Right lobe of liver (tissue), 6 donors: ENCODE measurements around the gene APOA4. TPM values are rescaled to one million over a fixed set of nuclear protein-coding genes. Genes with fewer than 3 reads are reported as not detected.

Experiments used
- ATAC-seq, 4 donors: fragments of 200-7000 bp; cut with Tn5 transposase; one replicate each; pipeline ENCODE4 v1.9.1; 2020; ENCODE audit warnings: mild to moderate bottlenecking in 4 of 4, moderate library complexity in 4 of 4
- DNase-seq, 3 donors: peaks; one replicate each; pipeline ENCODE4 v3.0.0-alpha.2; 2020
- H3K27ac ChIP-seq, 3 donors: fragments of 200-600 bp; one replicate each; pipeline ENCODE4 v1.8.0; 2022
- H3K27me3 ChIP-seq, 2 donors: fragments of 200-600 bp; one replicate each; pipeline ENCODE4 v1.8.0; 2022
- H3K36me3 ChIP-seq, 4 donors: fragments of 200-600 bp; sonication (generic) in 1 of 4; one replicate each; pipeline versions ENCODE4 v1.5.1 to v1.8.0; 2017 to 2022; ENCODE audit warnings: control low read depth in 1 of 4
- H3K4me1 ChIP-seq, 4 donors: fragments of 200-600 bp; sonication (generic) in 1 of 4; one replicate each; pipeline versions ENCODE4 v1.5.1 to v1.8.0; 2017 to 2022; ENCODE audit warnings: control low read depth in 1 of 4
- H3K4me3 ChIP-seq, 3 donors: fragments of 200-600 bp; one replicate each; pipeline ENCODE4 v1.8.0; 2022
- H3K9me3 ChIP-seq, 4 donors: fragments of 200-600 bp; sonication (generic) in 1 of 4; one replicate each; pipeline versions ENCODE4 v1.5.1 to v1.8.0; 2017 to 2022; ENCODE audit warnings: control low read depth in 1 of 4
- POLR2A ChIP-seq: fragments of 450-650 bp; IDR thresholded peaks from one replicate; pipeline ENCODE4 v1.6.1; 2017; ENCODE audit warnings: antibody characterized with exemption, mild to moderate bottlenecking
- WGBS: methylation state at CpG from one replicate; pipeline ENCODE4 v1.1.6; 2018; ENCODE audit warnings: low coverage, low lambda C conversion rate; ENCODE audit not compliant: insufficient coverage; ENCODE audit errors: missing lambda C conversion rate; 5-methylcytosine and 5-hydroxymethylcytosine counted together
- intact Hi-C, 2 donors: fragments of 100-400 bp; cut with DNase I; formaldehyde crosslinking; loops; one replicate each; pipeline versions ENCODE4 v1.11.2 to v1.14.1; 2022
- total RNA-seq, 6 experiments: library from RNA; depleted of rRNA in 2 of 6; stranded (reverse); fragments of >200 nt in 2 of 6; fragmentation: NEBNext Ultra II Directional in 3 of 6; extraction: Animal tissue kit (Norgen Biotek cat#: 25700) in 3 of 6; gene quantifications; one replicate each; pipeline versions ENCODE4 v1.1.0 to v1.2.4, GENCODE V29; 2016 to 2023
- TF ChIP-seq, protein P1 (sequence below), 4 donors: fragments of 200-600 bp in 3 of 4; fragments of 450-650 bp in 1 of 4; IDR thresholded peaks; one replicate each; pipeline versions ENCODE4 v1.5.1 to v1.8.0; 2016 to 2022; ENCODE audit warnings: antibody characterized with exemption in 4 of 4, mild to moderate bottlenecking in 2 of 4
- donor health status: DM: no; HTN: yes; CAD: no.
- donor health status: DM: no; HTN: no; CAD: no.
- donor health status: DM: no; HTN: no; CAD: no.
- donor health status: DM: no; HTN: yes; CAD: no.
- donor health status: DM: no; HTN: yes; CAD: no.

Gene APOA4
- total RNA-seq, 6 experiments from 2014 or later, result 21.9 to 1,288 (median 117) TPM

DNA sequence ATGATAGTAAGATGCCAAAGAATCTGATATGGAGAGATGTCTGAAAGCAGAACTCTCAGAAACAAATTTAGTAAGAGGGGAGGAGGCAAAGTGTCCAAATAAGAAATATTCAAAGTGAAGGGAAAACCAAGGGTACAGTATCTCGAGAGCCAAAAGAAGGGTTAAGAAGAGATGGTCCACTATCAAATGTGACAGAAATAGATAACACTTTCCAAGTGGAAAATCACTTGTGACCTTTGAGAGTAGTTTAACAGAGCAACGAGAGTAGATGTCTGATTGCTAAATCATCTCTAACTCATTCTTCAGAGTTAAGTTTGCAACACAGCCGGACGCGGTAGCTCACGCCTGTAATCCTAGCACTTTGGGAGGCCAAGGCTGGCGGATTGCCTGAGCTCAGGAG, 46.0 kb downstream of the APOA4 start:
- TF ChIP-seq POLR2A, result peak; percentile 1
- TF ChIP-seq, protein P1, sequence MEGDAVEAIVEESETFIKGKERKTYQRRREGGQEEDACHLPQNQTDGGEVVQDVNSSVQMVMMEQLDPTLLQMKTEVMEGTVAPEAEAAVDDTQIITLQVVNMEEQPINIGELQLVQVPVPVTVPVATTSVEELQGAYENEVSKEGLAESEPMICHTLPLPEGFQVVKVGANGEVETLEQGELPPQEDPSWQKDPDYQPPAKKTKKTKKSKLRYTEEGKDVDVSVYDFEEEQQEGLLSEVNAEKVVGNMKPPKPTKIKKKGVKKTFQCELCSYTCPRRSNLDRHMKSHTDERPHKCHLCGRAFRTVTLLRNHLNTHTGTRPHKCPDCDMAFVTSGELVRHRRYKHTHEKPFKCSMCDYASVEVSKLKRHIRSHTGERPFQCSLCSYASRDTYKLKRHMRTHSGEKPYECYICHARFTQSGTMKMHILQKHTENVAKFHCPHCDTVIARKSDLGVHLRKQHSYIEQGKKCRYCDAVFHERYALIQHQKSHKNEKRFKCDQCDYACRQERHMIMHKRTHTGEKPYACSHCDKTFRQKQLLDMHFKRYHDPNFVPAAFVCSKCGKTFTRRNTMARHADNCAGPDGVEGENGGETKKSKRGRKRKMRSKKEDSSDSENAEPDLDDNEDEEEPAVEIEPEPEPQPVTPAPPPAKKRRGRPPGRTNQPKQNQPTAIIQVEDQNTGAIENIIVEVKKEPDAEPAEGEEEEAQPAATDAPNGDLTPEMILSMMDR (IDR thresholded peaks at IDR 0.05), result no peak
- Histone ChIP-seq H3K9me3 (no peaks in the 10 kb centered on the region), H3K27ac (peak overlapping the region in 1 of 3 donors; percentile 24), H3K36me3 (peaks cover 4 to 48% (median 27%) of the 10 kb centered on the region in 4 donors), H3K27me3 (no peaks in the 10 kb centered on the region), H3K4me1 (peaks cover 0 to 17% (median 0%) of the 10 kb centered on the region in 4 donors), H3K4me3 (no peak overlapping the region)
- intact Hi-C loops, result no loop called here
- peak in 1 of 4 donors; percentile 4 for ATAC-seq
- no peak for DNase-seq
- 76% methylated on average over 7 of the region's 7 CpGs for WGBS

DNA sequence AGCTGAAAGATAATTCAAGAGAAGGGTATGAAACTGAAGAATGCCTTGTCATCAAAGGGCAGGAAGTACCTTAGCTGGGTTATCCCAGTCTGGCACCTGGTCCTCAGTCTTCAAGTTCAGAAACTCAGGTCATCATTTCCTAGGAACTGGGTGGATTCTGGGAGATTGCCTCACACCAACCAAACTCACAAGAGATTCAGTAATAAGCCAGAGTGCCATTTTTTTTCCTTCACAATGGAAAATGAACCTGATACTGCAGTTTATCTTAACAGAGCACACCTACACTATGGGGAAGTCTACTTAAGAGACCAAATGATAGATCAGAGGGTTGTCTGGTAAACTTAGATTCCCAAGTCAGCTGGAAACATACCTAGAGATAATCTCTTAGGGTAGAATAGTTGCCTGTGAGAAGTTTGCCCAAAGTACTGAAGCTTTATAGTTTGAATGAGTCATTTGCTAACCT, 46.6 kb downstream of the APOA4 start:
- no peaks in the 10 kb centered on the region for H3K27me3 ChIP-seq
- ATAC-seq (no peak), DNase-seq (no peak)
- peaks cover 4 to 43% (median 24%) of the 10 kb centered on the region in 4 donors for H3K36me3 ChIP-seq
- H3K27ac ChIP-seq, result peak overlapping the region in 1 of 3 donors; percentile 24
- H3K4me1 ChIP-seq, result peaks cover 0 to 22% (median 0%) of the 10 kb centered on the region in 4 donors
- TF ChIP-seq, protein P1 (IDR thresholded peaks at IDR 0.05), result no peak
- TF ChIP-seq POLR2A, result peak; percentile 1
- intact Hi-C loops, result no loop called here
- H3K9me3 ChIP-seq, result no peaks in the 10 kb centered on the region
- H3K4me3 ChIP-seq, result no peak overlapping the region

DNA sequence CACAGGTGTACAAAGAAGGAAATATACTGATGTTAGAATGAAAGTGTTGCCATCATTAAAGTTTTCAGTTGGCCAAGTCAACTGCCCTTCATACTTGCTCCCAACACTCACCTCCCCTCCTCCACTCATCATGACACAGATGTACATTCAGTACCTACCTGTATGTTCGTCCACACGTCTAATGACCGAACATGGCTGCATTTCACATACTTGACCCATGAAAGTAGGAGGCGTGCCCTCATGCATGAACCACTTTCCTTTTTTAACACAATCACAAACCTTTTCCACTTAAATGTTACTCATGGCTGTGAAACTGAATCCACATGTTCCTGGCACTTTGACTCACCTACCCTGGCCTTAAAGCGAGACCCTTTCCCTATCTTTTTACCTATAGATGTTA, 47.1 kb downstream of the APOA4 start:
- peaks cover 0 to 27% (median 0%) of the 10 kb centered on the region in 4 donors for H3K4me1 ChIP-seq
- intact Hi-C loops, result no loop called here
- 74% methylated on average over 5 of the region's 5 CpGs for WGBS

DNA sequence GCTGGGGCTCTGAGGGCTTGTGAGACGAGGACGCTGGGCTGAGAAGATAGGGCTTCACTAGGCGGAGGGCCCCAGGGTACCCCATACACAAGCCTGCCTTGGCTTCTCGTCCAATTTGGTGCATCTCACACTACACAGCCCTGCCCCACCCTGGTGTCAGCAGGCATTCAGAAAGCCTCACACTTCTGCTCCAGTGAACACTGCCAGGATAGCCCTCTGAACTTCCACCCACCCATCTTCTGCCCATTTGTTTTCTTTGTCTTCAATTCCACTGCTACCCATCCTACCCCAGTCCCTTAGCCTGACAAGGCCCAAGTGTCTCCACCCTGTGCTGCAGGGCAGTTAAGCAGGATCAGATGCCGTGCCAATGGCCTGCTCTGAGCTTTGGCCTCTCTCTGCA, 48.4 kb downstream of the APOA4 start:
- H3K4me1 ChIP-seq, result peaks cover 0 to 28% (median 0%) of the 10 kb centered on the region in 4 donors
- no peak for DNase-seq
- no peaks in the 10 kb centered on the region for H3K27me3 ChIP-seq
- H3K36me3 ChIP-seq, result peaks cover 4 to 27% (median 15%) of the 10 kb centered on the region in 4 donors
- H3K9me3 ChIP-seq, result no peaks in the 10 kb centered on the region
- H3K4me3 ChIP-seq, result no peak overlapping the region
- ATAC-seq, result peak in 1 of 4 donors; percentile 4
- WGBS, result 80% methylated on average over 4 of the region's 5 CpGs
- no peak overlapping the region for H3K27ac ChIP-seq
- TF ChIP-seq POLR2A, result no peak
- TF ChIP-seq, protein P1 (IDR thresholded peaks at IDR 0.05), result no peak
- intact Hi-C loops, result no loop called here

More for the DNA sequence above, 47.1 kb downstream of the APOA4 start:
- no peak for ATAC-seq
- no peaks in the 10 kb centered on the region for H3K27me3 ChIP-seq
- DNase-seq, result no peak
- no peak overlapping the region for H3K27ac ChIP-seq
- H3K4me3 ChIP-seq, result no peak overlapping the region
- no peak for TF ChIP-seq POLR2A
- TF ChIP-seq, protein P1 (IDR thresholded peaks at IDR 0.05), result no peak
- H3K9me3 ChIP-seq, result no peaks in the 10 kb centered on the region
- peaks cover 4 to 37% (median 22%) of the 10 kb centered on the region in 4 donors for H3K36me3 ChIP-seq
